ENCODE results near the gene RRAD. TPM values are rescaled to one million over a fixed set of nuclear protein-coding genes. Genes with fewer than 3 reads are reported as not detected.
"Not testable (repeated sequence)": the region's sequence is repeated elsewhere in the genome, so short reads cannot be mapped to it uniquely, and the experiment has no call there.

RRAD gene
- 1 to 10 TPM; 2.2 to 4.1 (median 2.4) TPM for polyA plus RNA-seq (ENCODE audit: insufficient read length in 3 of 3)
- long read RNA-seq, donor 1 = 0 reads
- long read RNA-seq, donor 2, partial matches to known transcripts = 0 of 1 reads
- long read RNA-seq, donor 2, other reads (novel, unspliced or antisense) = 0 of 1 reads
- long read RNA-seq, donor 3, partial matches to known transcripts = 0 of 2 reads
- long read RNA-seq, donor 3, other reads (novel, unspliced or antisense) = 0 of 2 reads
- long read RNA-seq, donor 4, partial matches to known transcripts = 0 of 1 reads
- long read RNA-seq, donor 4, other reads (novel, unspliced or antisense) = 0 of 1 reads
- long read RNA-seq, donor 5 = 0 reads
- long read RNA-seq, donor 6 = 0 reads
- long read RNA-seq, donor 7, partial matches to known transcripts = 0 of 3 reads
- long read RNA-seq, donor 7, other reads (novel, unspliced or antisense) = 0 of 3 reads
- long read RNA-seq, donor 8 = 0 reads
- long read RNA-seq, donor 9 = 0 reads
- long read RNA-seq, donor 10, partial matches to known transcripts = 0 of 2 reads
- long read RNA-seq, donor 10, other reads (novel, unspliced or antisense) = 0 of 2 reads
- long read RNA-seq, donor 11, partial matches to known transcripts = 0 of 1 reads
- long read RNA-seq, donor 11, other reads (novel, unspliced or antisense) = 0 of 1 reads
- long read RNA-seq, donor 12, partial matches to known transcripts = 0 of 1 reads
- long read RNA-seq, donor 12, other reads (novel, unspliced or antisense) = 0 of 1 reads
- long read RNA-seq, donor 13 = 0 reads
- long read RNA-seq, donor 14, partial matches to known transcripts = 26 of 27 reads
- long read RNA-seq, donor 14, other reads (novel, unspliced or antisense) = 0 of 27 reads
- long read RNA-seq, donor 15 = 0 reads
- long read RNA-seq, donor 16, partial matches to known transcripts = 136 of 139 reads
- long read RNA-seq, donor 16, other reads (novel, unspliced or antisense) = 0 of 139 reads

- no peak for DNase-seq (ENCODE audit: extremely low read depth in 1 of 11, low read depth in 9 of 11, low spot score in 4 of 11)
Measured at GRCh38 chr16:66925322-66925840, at the start of gene RRAD. Gene RRAD, minus strand, starts transcription at chr16:66925535. Its CDS starts 356 bp downstream, at chr16:66925179.

GRCh38 chr16:66974932-66975246, 49.6 kb upstream of the RRAD start:
- not testable (repeated sequence) for DNase-seq (ENCODE audit: extremely low read depth in 1 of 11, low read depth in 9 of 11, low spot score in 4 of 11)

GRCh38 chr16:66974156-66974931, 49.0 kb upstream of the RRAD start:
- DNase-seq (ENCODE audit: extremely low read depth in 1 of 11, low read depth in 9 of 11, low spot score in 4 of 11) = not testable (repeated sequence)

GRCh38 chr16:66973716-66974115, 48.4 kb upstream of the RRAD start:
- DNase-seq (ENCODE audit: extremely low read depth in 1 of 11, low read depth in 9 of 11, low spot score in 4 of 11) = no peak

GRCh38 chr16:66972983-66973382, 47.6 kb upstream of the RRAD start:
- no peak for DNase-seq (ENCODE audit: extremely low read depth in 1 of 11, low read depth in 9 of 11, low spot score in 4 of 11)

- no peak for DNase-seq (ENCODE audit: extremely low read depth in 1 of 11, low read depth in 9 of 11, low spot score in 4 of 11)
Measured at GRCh38 chr16:66970775-66971720, 45.7 kb upstream of the RRAD start.

- no peak for DNase-seq (ENCODE audit: extremely low read depth in 1 of 11, low read depth in 9 of 11, low spot score in 4 of 11)
Measured at GRCh38 chr16:66968847-66969246, 43.5 kb upstream of the RRAD start.

- DNase-seq (ENCODE audit: extremely low read depth in 1 of 11, low read depth in 9 of 11, low spot score in 4 of 11) = no peak
Measured at GRCh38 chr16:66964049-66964448, 38.7 kb upstream of the RRAD start.

- DNase-seq (ENCODE audit: extremely low read depth in 1 of 11, low read depth in 9 of 11, low spot score in 4 of 11) = no peak
Measured at GRCh38 chr16:66961914-66962313, 36.6 kb upstream of the RRAD start.

GRCh38 chr16:66961065-66961744, 35.9 kb upstream of the RRAD start, which contains the start of gene CES3:
Gene CES3, plus strand, starts transcription at chr16:66961266. Its CDS starts 42 bp downstream, at chr16:66961308.
- DNase-seq (ENCODE audit: extremely low read depth in 1 of 11, low read depth in 9 of 11, low spot score in 4 of 11) = peak in 4 of 11 donors; percentile 29 to 57 (median 38)

GRCh38 chr16:66960270-66960669, 34.9 kb upstream of the RRAD start:
- DNase-seq (ENCODE audit: extremely low read depth in 1 of 11, low read depth in 9 of 11, low spot score in 4 of 11) = no peak

- no peak for DNase-seq (ENCODE audit: extremely low read depth in 1 of 11, low read depth in 9 of 11, low spot score in 4 of 11)
Measured at GRCh38 chr16:66959704-66960161, 34.4 kb upstream of the RRAD start.

GRCh38 chr16:66958857-66959703, 33.7 kb upstream of the RRAD start:
- no peak for DNase-seq (ENCODE audit: extremely low read depth in 1 of 11, low read depth in 9 of 11, low spot score in 4 of 11)

- not testable (repeated sequence) for DNase-seq (ENCODE audit: extremely low read depth in 1 of 11, low read depth in 9 of 11, low spot score in 4 of 11)
Measured at GRCh38 chr16:66956154-66956457, 30.8 kb upstream of the RRAD start.

- not testable (repeated sequence) for DNase-seq (ENCODE audit: extremely low read depth in 1 of 11, low read depth in 9 of 11, low spot score in 4 of 11)
Measured at GRCh38 chr16:66955363-66956153, 30.2 kb upstream of the RRAD start.
